Activated naive CD8-positive, alpha-beta T cell treated with anti-CD3 and anti-CD28 coated beads for 36 hours (primary cell): ENCODE data around the gene LHX1. TPM values are rescaled to one million over a fixed set of nuclear protein-coding genes. Genes with fewer than 3 reads are reported as not detected.

Source experiments
- total RNA-seq, 2 experiments: library from RNA; stranded (reverse); gene quantifications; one replicate each; pipeline ENCODE4 v1.2.3, GENCODE V29; 2021

LHX1 gene
- total RNA-seq, 2 experiments from 2014 or later: 0.30 TPM; not detected in 1

Other genes starting within 250 kb of the LHX1 start
- 100 to 1,000 TPM; 116 to 117 TPM for gene AATF, start 11.5 kb downstream of the LHX1 start, total RNA-seq